Mesenchymal stem cell (in vitro differentiated cells and primary cell): Measurements from ENCODE around the gene TGOLN2.
"Not testable (repeated sequence)": the region's sequence is repeated elsewhere in the genome, so short reads cannot be mapped to it uniquely, and the experiment has no call there.

Experiments
- DNase-seq: peaks from one replicate; pipeline ENCODE4 v3.0.0-alpha.2; 2013
- H2AFZ ChIP-seq: one replicate; pipeline ENCODE4 v1.6.1; 2013; ENCODE audit warnings: low read depth, mild to moderate bottlenecking, control low read depth, inconsistent platforms, low read length, moderate library complexity
- H2AK5ac ChIP-seq: 2 replicates; pipeline ENCODE4 v1.6.1; 2013; ENCODE audit warnings: low read length, moderate library complexity, mild to moderate bottlenecking, inconsistent platforms; ENCODE audit not compliant: severe bottlenecking
- H2BK120ac ChIP-seq: one replicate; pipeline ENCODE4 v1.6.1; 2013; ENCODE audit warnings: low read depth, mild to moderate bottlenecking, inconsistent platforms, low read length, moderate library complexity
- H2BK12ac ChIP-seq, 2 experiments: one replicate each; pipeline ENCODE4 v1.6.1; 2013; ENCODE audit warnings: inconsistent platforms in 2 of 2, low read length in 2 of 2, mild to moderate bottlenecking in 2 of 2, moderate library complexity in 2 of 2, control low read depth in 1 of 2
- H2BK15ac ChIP-seq: one replicate; pipeline ENCODE4 v1.6.1; 2013; ENCODE audit warnings: mild to moderate bottlenecking, low read depth, inconsistent platforms; ENCODE audit not compliant: poor library complexity, severe bottlenecking
- H2BK5ac ChIP-seq: 2 replicates; pipeline ENCODE4 v1.6.1; 2013; ENCODE audit warnings: low read depth, mild to moderate bottlenecking, low read length, control low read depth, inconsistent platforms; ENCODE audit not compliant: poor library complexity, severe bottlenecking
- H3K14ac ChIP-seq, 2 experiments: one replicate each; pipeline ENCODE4 v1.6.1; 2013; ENCODE audit warnings: inconsistent platforms in 2 of 2, low read length in 2 of 2, control low read depth in 1 of 2, mild to moderate bottlenecking in 1 of 2, moderate library complexity in 1 of 2
- H3K18ac ChIP-seq, 2 experiments: one replicate each; pipeline ENCODE4 v1.6.1; 2013; ENCODE audit warnings: inconsistent platforms in 2 of 2, low read length in 2 of 2, control low read depth in 1 of 2, low read depth in 1 of 2, mild to moderate bottlenecking in 1 of 2
- H3K23ac ChIP-seq, 2 experiments: one replicate each; pipeline ENCODE4 v1.6.1; 2013; ENCODE audit warnings: inconsistent platforms in 2 of 2, low read length in 2 of 2, mild to moderate bottlenecking in 2 of 2, moderate library complexity in 2 of 2, control low read depth in 1 of 2
- H3K27ac ChIP-seq: 2 replicates; pipeline ENCODE4 v1.5.1; 2013; ENCODE audit warnings: mild to moderate bottlenecking, moderate library complexity, low read length, control low read depth, inconsistent platforms; ENCODE audit not compliant: poor library complexity, severe bottlenecking
- H3K27me3 ChIP-seq, 2 experiments: 2 replicates each; pipeline versions ENCODE4 v1.6.1 to v1.7.0; 2013; ENCODE audit warnings: low read length in 2 of 2, mild to moderate bottlenecking in 2 of 2, moderate library complexity in 2 of 2, control low read depth in 1 of 2, inconsistent platforms in 1 of 2; ENCODE audit not compliant: control insufficient read depth in 1 of 2, insufficient read depth in 1 of 2
- H3K36me3 ChIP-seq, 2 experiments: 2 replicates each; pipeline versions ENCODE4 v1.6.1 to v1.7.0; 2013; ENCODE audit warnings: low read length in 2 of 2, control low read depth in 1 of 2, inconsistent platforms in 1 of 2, low read depth in 1 of 2, mild to moderate bottlenecking in 1 of 2; ENCODE audit not compliant: insufficient read depth in 2 of 2, control insufficient read depth in 1 of 2
- H3K4ac ChIP-seq, 2 experiments: one replicate each; pipeline ENCODE4 v1.6.1; 2013; ENCODE audit warnings: inconsistent platforms in 2 of 2, low read length in 2 of 2, mild to moderate bottlenecking in 2 of 2, moderate library complexity in 2 of 2, control low read depth in 1 of 2, low read depth in 1 of 2
- H3K4me1 ChIP-seq: 2 replicates; pipeline ENCODE4 v1.6.1; 2013; ENCODE audit warnings: low read depth, low read length, control low read depth; ENCODE audit not compliant: control insufficient read depth, insufficient read depth
- H3K4me2 ChIP-seq: 2 replicates; pipeline ENCODE4 v1.6.1; 2013; ENCODE audit warnings: low read length, mild to moderate bottlenecking, inconsistent platforms; ENCODE audit not compliant: poor library complexity, severe bottlenecking
- H3K4me3 ChIP-seq, 2 experiments: 2 replicates each; pipeline versions ENCODE4 v1.5.1 to v1.7.0; 2013; ENCODE audit warnings: low read length in 2 of 2, mild to moderate bottlenecking in 2 of 2, control low read depth in 1 of 2, low read depth in 1 of 2; ENCODE audit not compliant: insufficient read depth in 1 of 2
- H3K79me1 ChIP-seq: replicated peaks from 2 replicates; pipeline ENCODE4 v1.6.1; 2013; ENCODE audit warnings: mild to moderate bottlenecking, control low read depth, low read length, inconsistent platforms; ENCODE audit not compliant: poor library complexity, severe bottlenecking
- H3K9ac ChIP-seq: 2 replicates; pipeline ENCODE4 v1.7.0; 2013; ENCODE audit warnings: mild to moderate bottlenecking, low read length, moderate library complexity
- H3K9me3 ChIP-seq: 2 replicates; pipeline ENCODE4 v1.7.0; 2013; ENCODE audit warnings: mild to moderate bottlenecking, low read length; ENCODE audit not compliant: control insufficient read depth
- H4K8ac ChIP-seq: one replicate; pipeline ENCODE4 v1.6.1; 2013; ENCODE audit warnings: inconsistent platforms, mild to moderate bottlenecking, low read length, moderate library complexity
- H4K91ac ChIP-seq: one replicate; pipeline ENCODE4 v1.6.1; 2013; ENCODE audit warnings: mild to moderate bottlenecking, low read length, inconsistent platforms
- WGBS: methylation state at CpG from one replicate; pipeline ENCODE4 v1.1.7; 2013; ENCODE audit warnings: mixed read lengths; 5-methylcytosine and 5-hydroxymethylcytosine counted together

Gene TGOLN2

GRCh38 chr2:85329701-85330100 is 1.9 kb upstream of the TGOLN2 start:
- not testable (repeated sequence) for H3K23ac ChIP-seq, H3K27ac ChIP-seq, H3K4me3 ChIP-seq, H2BK15ac ChIP-seq, H3K27me3 ChIP-seq, H2AFZ ChIP-seq, H2BK12ac ChIP-seq, H4K91ac ChIP-seq, H2AK5ac ChIP-seq, H2BK5ac ChIP-seq, H4K8ac ChIP-seq, H2BK120ac ChIP-seq, H3K18ac ChIP-seq, DNase-seq, H3K4ac ChIP-seq, H3K14ac ChIP-seq, H3K9ac ChIP-seq, H3K79me1 ChIP-seq, H3K4me2 ChIP-seq, H3K9me3 ChIP-seq
- 75% methylated on average over 1 of the region's 3 CpGs for WGBS
- Histone ChIP-seq H3K36me3 (peaks cover 11 to 20% of the 10 kb centered on the region in 2 experiments), H3K4me1 (peaks cover 15% of the 10 kb centered on the region)

GRCh38 chr2:85329181-85329651 is 1.4 kb upstream of the TGOLN2 start:
- no peak overlapping the region for H3K18ac ChIP-seq
- no peak overlapping the region for H3K27ac ChIP-seq
- H2AFZ ChIP-seq: no peak overlapping the region
- peaks cover 1% of the 10 kb centered on the region for H3K79me1 ChIP-seq
- no peak overlapping the region for H3K23ac ChIP-seq
- peaks cover 14 to 25% of the 10 kb centered on the region in 2 experiments for H3K36me3 ChIP-seq
- H3K27me3 ChIP-seq: no peaks in the 10 kb centered on the region
- H2BK15ac ChIP-seq: no peak overlapping the region
- no peak overlapping the region for H2BK5ac ChIP-seq
- H3K4me1 ChIP-seq: peaks cover 16% of the 10 kb centered on the region
- no peak overlapping the region for H2AK5ac ChIP-seq
- no peak overlapping the region for H3K14ac ChIP-seq
- H2BK120ac ChIP-seq: no peak overlapping the region
- H4K8ac ChIP-seq: no peak overlapping the region
- H3K4ac ChIP-seq: no peak overlapping the region
- no peaks in the 10 kb centered on the region for H3K9me3 ChIP-seq
- no peak for DNase-seq
- H4K91ac ChIP-seq: no peak overlapping the region
- no peak overlapping the region for H3K4me3 ChIP-seq
- no peak overlapping the region for H2BK12ac ChIP-seq
- no peak overlapping the region for H3K4me2 ChIP-seq
- peak overlapping the region; percentile 94 for H3K9ac ChIP-seq

- Histone ChIP-seq H4K91ac (peak overlapping the region; percentile 77), H2BK12ac (peak overlapping the region in 1 of 2 experiments; percentile 13), H2BK15ac (peak overlapping the region; percentile 62), H2BK120ac (peak overlapping the region; percentile 27), H2AK5ac (peak overlapping the region; percentile 63), H3K9me3 (no peaks in the 10 kb centered on the region), H4K8ac (peak overlapping the region; percentile 52), H3K4me3 (peak overlapping the region; percentile 75 to 82), H3K23ac (no peak overlapping the region), H3K4ac (peak overlapping the region; percentile 54 to 75), H3K4me2 (peak overlapping the region; percentile 95), H3K79me1 (peaks cover 11% of the 10 kb centered on the region), H3K14ac (peak overlapping the region in 1 of 2 experiments; percentile 38), H3K4me1 (peaks cover 19% of the 10 kb centered on the region), H3K27ac (peak overlapping the region; percentile 69), H3K18ac (peak overlapping the region; percentile 65 to 75), H2BK5ac (no peak overlapping the region), H3K27me3 (no peaks in the 10 kb centered on the region), H2AFZ (no peak overlapping the region), H3K9ac (peak overlapping the region; percentile 94), H3K36me3 (peaks cover 30 to 44% of the 10 kb centered on the region in 2 experiments)
- DNase-seq: peak; percentile 59
- 9% methylated on average over 41 of the region's 41 CpGs for WGBS
These were observed 498 bp downstream of the TGOLN2 start for GRCh38 chr2:85327160-85327821.

GRCh38 chr2:85326406-85327159 is 1.2 kb downstream of the TGOLN2 start:
- Histone ChIP-seq H2BK120ac (no peak overlapping the region), H3K4ac (no peak overlapping the region), H2AFZ (no peak overlapping the region), H3K23ac (peak overlapping the region in 1 of 2 experiments; percentile 5), H3K4me3 (peak overlapping the region; percentile 75 to 82), H4K8ac (no peak overlapping the region), H3K27me3 (no peaks in the 10 kb centered on the region), H2BK15ac (peak overlapping the region; percentile 62), H4K91ac (no peak overlapping the region), H2BK5ac (no peak overlapping the region), H3K27ac (no peak overlapping the region), H3K14ac (no peak overlapping the region), H3K9me3 (no peaks in the 10 kb centered on the region), H3K4me1 (peaks cover 19% of the 10 kb centered on the region), H3K18ac (no peak overlapping the region), H2AK5ac (peak overlapping the region; percentile 63), H3K4me2 (peak overlapping the region; percentile 95), H3K36me3 (peaks cover 34 to 51% of the 10 kb centered on the region in 2 experiments), H2BK12ac (no peak overlapping the region), H3K9ac (peak overlapping the region; percentile 94), H3K79me1 (peaks cover 14% of the 10 kb centered on the region)
- 64% methylated on average over 32 of the region's 32 CpGs for WGBS
- DNase-seq: peak; percentile 30
